GM12878 (cell line): ENCODE data around the gene PRMT3. TPM values are rescaled to one million over a fixed set of nuclear protein-coding genes. Genes with fewer than 3 reads are reported as not detected.

Experiments
- ATAC-seq: fragments of 200-7000 bp; cut with Tn5 transposase; 3 replicates; pipeline ENCODE4 v1.9.1; 2020; ENCODE audit warnings: mild to moderate bottlenecking, moderate library complexity
- BruUV-seq: library from RNA; stranded (reverse); fragments of 400-500 nt; replicated peaks from 2 replicates; lab custom pipeline; 2021; lab: Mats Ljungman, UMichigan
- CTCF ChIA-PET: fragments of 300-600 bp; sonication (Branson Sonifier 250); formaldehyde crosslinking; extraction: SDS; loops from one replicate; lab custom pipeline; 2021; ENCODE audit warnings: inconsistent platforms; lab: Yijun Ruan, JAX
- POLR2A ChIA-PET: fragments of 350-600 bp; formaldehyde crosslinking; extraction: SDS; loops from one replicate; lab custom pipeline; 2021; ENCODE audit warnings: inconsistent platforms; lab: Charles Lee
- RAD21 ChIA-PET: fragments of 300-600 bp; sonication (Branson Sonifier 250); formaldehyde crosslinking; loops from one replicate; lab custom pipeline; 2023; ENCODE audit warnings: antibody characterized with exemption; ENCODE audit not compliant: unreplicated experiment; lab: Charles Lee
- SMC1A ChIA-PET: fragments of 300-600 bp; sonication (Branson Sonifier 250); formaldehyde crosslinking; loops from one replicate; lab custom pipeline; 2023; ENCODE audit not compliant: unreplicated experiment, uncharacterized antibody; lab: Charles Lee
- DNase-seq: peaks from one replicate; pipeline ENCODE4 v3.0.0-alpha.2; 2011; ENCODE audit warnings: low read depth, low spot score
- FAIRE-seq: peaks from 3 replicates; lab custom pipeline; 2011; peaks lifted over from hg19 to GRCh38; lab: Jason Lieb, UNC
- H2AFZ ChIP-seq: 2 replicates; pipeline ENCODE4 v1.6.0; 2011; ENCODE audit warnings: low read depth, low read length, control low read depth; ENCODE audit not compliant: control insufficient read depth
- H3K27ac ChIP-seq: 2 replicates; pipeline ENCODE4 v1.5.1; 2011; ENCODE audit warnings: control low read depth; ENCODE audit not compliant: control insufficient read depth, insufficient read depth
- H3K27me3 ChIP-seq, 2 experiments: replicated peaks in 1 of 2; 2 replicates each; pipeline versions ENCODE4 v1.6.0 to v1.6.1; 2011; ENCODE audit warnings: low read length in 1 of 2; ENCODE audit not compliant: control insufficient read depth in 2 of 2, insufficient read depth in 2 of 2
- H3K36me3 ChIP-seq, 2 experiments: 2 replicates each; pipeline ENCODE4 v1.5.1; 2011; ENCODE audit warnings: low read length in 1 of 2; ENCODE audit not compliant: control insufficient read depth in 2 of 2, insufficient read depth in 2 of 2
- H3K4me1 ChIP-seq: 2 replicates; pipeline ENCODE4 v1.6.1; 2011; ENCODE audit warnings: mild to moderate bottlenecking, low read length, moderate library complexity, mixed read lengths; ENCODE audit not compliant: control insufficient read depth, insufficient read depth
- H3K4me2 ChIP-seq: 2 replicates; pipeline ENCODE4 v1.6.0; 2011; ENCODE audit warnings: control low read depth; ENCODE audit not compliant: control insufficient read depth, insufficient read depth
- H3K4me3 ChIP-seq: fragments of 200-600 bp; sonication (generic); 2 replicates; pipeline ENCODE4 v1.5.1; 2016
- H3K79me2 ChIP-seq: 2 replicates; pipeline ENCODE4 v1.6.0; 2011; ENCODE audit warnings: low read length; ENCODE audit not compliant: control insufficient read depth, insufficient read depth
- H3K9ac ChIP-seq: 2 replicates; pipeline ENCODE4 v1.8.0; 2011; ENCODE audit warnings: low read length, control low read depth, mixed read lengths; ENCODE audit not compliant: control insufficient read depth, insufficient read depth
- H3K9me3 ChIP-seq: replicated peaks from 3 replicates; pipeline ENCODE4 v1.5.1; 2011; ENCODE audit warnings: mild to moderate bottlenecking, low read length; ENCODE audit not compliant: control insufficient read depth, insufficient read depth
- H4K20me1 ChIP-seq: 2 replicates; pipeline ENCODE4 v1.6.0; 2011; ENCODE audit not compliant: control insufficient read depth, insufficient read depth
- ATF7 ChIP-seq: fragments of 450-650 bp; IDR thresholded peaks from 2 replicates; pipeline ENCODE4 v1.6.1; 2016; ENCODE audit warnings: low read depth, mild to moderate bottlenecking
- EGR1 ChIP-seq, 2 experiments: IDR thresholded peaks; 1 replicate in 1 of 2; 2 replicates in 1 of 2; pipeline ENCODE4 v1.6.1; 2011 to 2012; ENCODE audit warnings: low read depth in 2 of 2, low read length in 2 of 2, borderline replicate concordance in 1 of 2, mild to moderate bottlenecking in 1 of 2, moderate library complexity in 1 of 2
- ESRRA ChIP-seq: IDR thresholded peaks from 2 replicates; pipeline ENCODE4 v1.6.1; 2012; ENCODE audit warnings: mild to moderate bottlenecking, low read length, improper control_type of control experiment
- FOS ChIP-seq: IDR thresholded peaks from 3 replicates; pipeline ENCODE4 v1.6.1; 2011; ENCODE audit warnings: borderline replicate concordance; ENCODE audit not compliant: insufficient read length; ENCODE audit errors: extremely low read depth
- HCFC1 ChIP-seq: fragments of 150-350 bp; IDR thresholded peaks from 2 replicates; pipeline ENCODE4 v1.6.1; 2014; ENCODE audit warnings: low read length
- HDAC6 ChIP-seq: fragments of 200-600 bp; sonication (generic); IDR thresholded peaks from one replicate; pipeline ENCODE4 v1.8.0; 2017; ENCODE audit warnings: antibody characterized with exemption; ENCODE audit not compliant: unreplicated experiment
- MYB ChIP-seq: fragments of 150-350 bp; IDR thresholded peaks from 2 replicates; pipeline ENCODE4 v1.6.1; 2014; ENCODE audit warnings: mild to moderate bottlenecking, low read depth, low read length, borderline replicate concordance
- NFYA ChIP-seq: IDR thresholded peaks from 2 replicates; pipeline ENCODE4 v1.6.1; 2011; ENCODE audit warnings: low read depth, mild to moderate bottlenecking, low read length, improper control_type of control experiment, borderline replicate concordance
- SIN3A ChIP-seq: IDR thresholded peaks from 2 replicates; pipeline ENCODE4 v1.6.1; 2012; ENCODE audit warnings: low read depth, low read length, improper control_type of control experiment
- SMAD1 ChIP-seq: fragments of 450-650 bp; IDR thresholded peaks from 2 replicates; pipeline ENCODE4 v1.6.1; 2018; ENCODE audit warnings: mild to moderate bottlenecking, low read depth; ENCODE audit not compliant: partially characterized antibody
- STAT1 ChIP-seq: fragments of 450-650 bp; conservative IDR thresholded peaks from 2 replicates; pipeline ENCODE4 v1.6.1; 2014; ENCODE audit warnings: antibody characterized with exemption, mild to moderate bottlenecking
- in situ Hi-C: fragments of 300-500 bp; cut with MboI; formaldehyde crosslinking; loops from 9 replicates; pipeline ENCODE4 v1.14.3; 2018; ENCODE audit warnings: mixed read lengths
- intact Hi-C: fragments of 100-400 bp; cut with micrococcal nuclease; formaldehyde crosslinking; loops from one replicate; pipeline ENCODE4 v1.14.2; 2022; ENCODE audit not compliant: unreplicated experiment
- polyA plus RNA-seq, 11 experiments: library from polyadenylated mRNA; depleted of rRNA in 4 of 11; unstranded in 6 of 11; stranded (reverse) in 5 of 11; fragments of >200 nt; fragmentation: Nextera tagmentation in 4 of 11; fragmentation: Illumina TruSeq in 1 of 11; extraction: Ambion mirVana in 4 of 11; extraction: Trizol in 1 of 11; gene quantifications; 1 replicate in 1 of 11; 2 replicates in 10 of 11; pipeline versions ENCODE4 v1.2.1 to v1.2.3, GENCODE V29; 2011 to 2016; ENCODE audit warnings: inconsistent platforms in 2 of 11, missing spikeins in 2 of 11, low read depth in 1 of 11
- total RNA-seq, 4 experiments: library from RNA; depleted of rRNA in 3 of 4; stranded (reverse); fragments of >200 nt in 3 of 4; fragmentation: Illumina TruSeq in 1 of 4; extraction: Trizol in 1 of 4; gene quantifications; 2 replicates each; pipeline versions ENCODE4 v1.2.1 to v1.2.3, GENCODE V29; 2013 to 2021
- TF ChIP-seq, protein P1 (sequence below): fragments of 450-650 bp; IDR thresholded peaks from 2 replicates; pipeline ENCODE4 v1.6.1; 2018; ENCODE audit warnings: borderline replicate concordance, mild to moderate bottlenecking; ENCODE audit not compliant: partially characterized antibody
- TF ChIP-seq, protein P2 (sequence below): fragments of 450-650 bp; formaldehyde crosslinking; IDR thresholded peaks from 2 replicates; pipeline ENCODE4 v1.5.0; 2022; ENCODE audit warnings: mild to moderate bottlenecking, missing genetic modification characterization

PRMT3 gene
- total and polyA plus RNA-seq, 10 of the 15 experiments (the other 5 are each of a cell fraction or from before 2014, with no cell fraction given) = 13.9 to 52.1 (median 27.7) TPM

DNA sequence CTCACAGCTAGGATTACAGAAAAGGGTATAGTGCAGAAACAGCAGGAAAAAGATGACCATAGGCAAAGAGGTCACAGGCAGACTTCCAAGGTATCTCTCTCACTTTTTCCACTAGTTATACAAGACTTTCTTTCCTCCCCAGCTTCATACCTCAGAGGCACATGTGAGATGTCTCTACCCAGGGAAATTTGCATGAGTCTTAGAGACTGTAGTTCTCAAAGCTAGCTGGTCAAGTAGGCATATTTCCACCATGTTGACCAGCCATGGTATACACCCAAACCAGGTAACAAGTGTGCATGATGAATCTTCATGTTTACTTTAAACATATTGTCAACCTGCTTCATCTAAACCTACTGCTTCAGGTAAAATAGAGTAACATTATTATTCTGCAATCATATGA lies 27.9 kb downstream of the PRMT3 start:
- TF ChIP-seq, protein P1, sequence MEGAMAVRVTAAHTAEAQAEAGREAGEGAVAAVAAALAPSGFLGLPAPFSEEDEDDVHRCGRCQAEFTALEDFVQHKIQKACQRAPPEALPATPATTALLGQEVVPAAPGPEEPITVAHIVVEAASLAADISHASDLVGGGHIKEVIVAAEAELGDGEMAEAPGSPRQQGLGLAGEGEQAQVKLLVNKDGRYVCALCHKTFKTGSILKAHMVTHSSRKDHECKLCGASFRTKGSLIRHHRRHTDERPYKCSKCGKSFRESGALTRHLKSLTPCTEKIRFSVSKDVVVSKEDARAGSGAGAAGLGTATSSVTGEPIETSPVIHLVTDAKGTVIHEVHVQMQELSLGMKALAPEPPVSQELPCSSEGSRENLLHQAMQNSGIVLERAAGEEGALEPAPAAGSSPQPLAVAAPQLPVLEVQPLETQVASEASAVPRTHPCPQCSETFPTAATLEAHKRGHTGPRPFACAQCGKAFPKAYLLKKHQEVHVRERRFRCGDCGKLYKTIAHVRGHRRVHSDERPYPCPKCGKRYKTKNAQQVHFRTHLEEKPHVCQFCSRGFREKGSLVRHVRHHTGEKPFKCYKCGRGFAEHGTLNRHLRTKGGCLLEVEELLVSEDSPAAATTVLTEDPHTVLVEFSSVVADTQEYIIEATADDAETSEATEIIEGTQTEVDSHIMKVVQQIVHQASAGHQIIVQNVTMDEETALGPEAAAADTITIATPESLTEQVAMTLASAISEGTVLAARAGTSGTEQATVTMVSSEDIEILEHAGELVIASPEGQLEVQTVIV = no peak
- no peak for TF ChIP-seq STAT1
- no peak for TF ChIP-seq HCFC1
- no peak for TF ChIP-seq ESRRA
- TF ChIP-seq SIN3A = no peak
- no peak for TF ChIP-seq NFYA
- TF ChIP-seq HDAC6 = no peak
- TF ChIP-seq MYB = no peak
- TF ChIP-seq, protein P2, sequence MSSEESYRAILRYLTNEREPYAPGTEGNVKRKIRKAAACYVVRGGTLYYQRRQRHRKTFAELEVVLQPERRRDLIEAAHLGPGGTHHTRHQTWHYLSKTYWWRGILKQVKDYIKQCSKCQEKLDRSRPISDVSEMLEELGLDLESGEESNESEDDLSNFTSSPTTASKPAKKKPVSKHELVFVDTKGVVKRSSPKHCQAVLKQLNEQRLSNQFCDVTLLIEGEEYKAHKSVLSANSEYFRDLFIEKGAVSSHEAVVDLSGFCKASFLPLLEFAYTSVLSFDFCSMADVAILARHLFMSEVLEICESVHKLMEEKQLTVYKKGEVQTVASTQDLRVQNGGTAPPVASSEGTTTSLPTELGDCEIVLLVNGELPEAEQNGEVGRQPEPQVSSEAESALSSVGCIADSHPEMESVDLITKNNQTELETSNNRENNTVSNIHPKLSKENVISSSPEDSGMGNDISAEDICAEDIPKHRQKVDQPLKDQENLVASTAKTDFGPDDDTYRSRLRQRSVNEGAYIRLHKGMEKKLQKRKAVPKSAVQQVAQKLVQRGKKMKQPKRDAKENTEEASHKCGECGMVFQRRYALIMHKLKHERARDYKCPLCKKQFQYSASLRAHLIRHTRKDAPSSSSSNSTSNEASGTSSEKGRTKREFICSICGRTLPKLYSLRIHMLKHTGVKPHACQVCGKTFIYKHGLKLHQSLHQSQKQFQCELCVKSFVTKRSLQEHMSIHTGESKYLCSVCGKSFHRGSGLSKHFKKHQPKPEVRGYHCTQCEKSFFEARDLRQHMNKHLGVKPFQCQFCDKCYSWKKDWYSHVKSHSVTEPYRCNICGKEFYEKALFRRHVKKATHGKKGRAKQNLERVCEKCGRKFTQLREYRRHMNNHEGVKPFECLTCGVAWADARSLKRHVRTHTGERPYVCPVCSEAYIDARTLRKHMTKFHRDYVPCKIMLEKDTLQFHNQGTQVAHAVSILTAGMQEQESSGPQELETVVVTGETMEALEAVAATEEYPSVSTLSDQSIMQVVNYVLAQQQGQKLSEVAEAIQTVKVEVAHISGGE = no peak
- no peak for TF ChIP-seq FOS
- no peak for TF ChIP-seq ATF7
- no peak for TF ChIP-seq EGR1 (IDR thresholded peaks at IDR 0.05; ENCODE audit: borderline replicate concordance in 1 of 2, low read depth in 2 of 2, low read length in 2 of 2)
- no peak for TF ChIP-seq SMAD1
- TF ChIP-seq, all 136 proteins: peak for 0
- Histone ChIP-seq H4K20me1 (no peaks in the 10 kb centered on the region), H3K4me2 (no peak overlapping the region), H3K4me1 (no peaks in the 10 kb centered on the region), H3K4me3 (no peak overlapping the region), H2AFZ (no peak overlapping the region), H3K36me3 (peaks cover 2 to 5% of the 10 kb centered on the region in 2 experiments; a peak in 2 of 4 replicates), H3K9ac (no peak overlapping the region), H3K27ac (no peak overlapping the region), H3K27me3 (no peaks in the 10 kb centered on the region), H3K9me3 (no peaks in the 10 kb centered on the region), H3K79me2 (no peaks in the 10 kb centered on the region)
- ChIA-PET RAD21 (no interaction called here), CTCF (interaction anchor here (1.1 to 2.7 kb wide), 2 partner anchors 18 to 194 kb away, joined by 3 to 9 read pairs; no protein-coding TSS in a partner anchor), SMC1A (no interaction called here), POLR2A (no interaction called here)
- FAIRE-seq (no peak), DNase-seq (no peak), ATAC-seq (no peak)
- in situ Hi-C loops (no loop called here), intact Hi-C loops (no loop called here)
- BruUV-seq = no TSS peak
